K562 (cell line): ENCODE results near the gene DEDD2. TPM values are rescaled to one million over a fixed set of nuclear protein-coding genes. Genes with fewer than 3 reads are reported as not detected.

Experiments used
- C11orf30 ChIP-seq: fragments of 450-650 bp; IDR thresholded peaks from 2 replicates; pipeline ENCODE4 v1.6.1; 2016; ENCODE audit warnings: low read depth, mild to moderate bottlenecking
- CBX1 ChIP-seq: sonication (generic); IDR thresholded peaks from 2 replicates; pipeline ENCODE4 v1.6.1; 2016; ENCODE audit warnings: antibody characterized with exemption, low read depth, mild to moderate bottlenecking
- FOXA3 ChIP-seq, 2 experiments: fragments of 450-650 bp in 1 of 2; sonication (generic) in 1 of 2; formaldehyde crosslinking; IDR thresholded peaks in 1 of 2; conservative IDR thresholded peaks in 1 of 2; 2 replicates each; pipeline versions ENCODE4 v1.4.0 to v1.8.0; 2020 to 2022; ENCODE audit warnings: mild to moderate bottlenecking in 2 of 2, missing genetic modification reagents in 1 of 2
- MXI1 ChIP-seq: IDR thresholded peaks from 2 replicates; pipeline ENCODE4 v1.6.1; 2011; ENCODE audit warnings: low read depth, mild to moderate bottlenecking, improper control_type of control experiment, low read length
- YBX1 ChIP-seq: fragments of 450-650 bp; IDR thresholded peaks from 2 replicates; pipeline ENCODE4 v1.7.1; 2016; ENCODE audit warnings: mild to moderate bottlenecking
- ZNF347 ChIP-seq: fragments of 450-650 bp; formaldehyde crosslinking; IDR thresholded peaks from 2 replicates; pipeline ENCODE4 v1.4.0; 2020; ENCODE audit warnings: low read depth, mild to moderate bottlenecking, moderate library complexity
- ZNF75A ChIP-seq: fragments of 450-650 bp; formaldehyde crosslinking; IDR thresholded peaks from 2 replicates; pipeline ENCODE4 v1.4.0; 2020; ENCODE audit warnings: mild to moderate bottlenecking
- polyA plus RNA-seq, 8 experiments: library from polyadenylated mRNA; depleted of rRNA in 4 of 8; stranded (reverse) in 5 of 8; unstranded in 3 of 8; fragments of >200 nt; fragmentation: Nextera tagmentation in 2 of 8; fragmentation: Illumina TruSeq in 1 of 8; extraction: Ambion mirVana in 2 of 8; extraction: Trizol in 1 of 8; gene quantifications; 2 replicates each; pipeline versions ENCODE4 v1.2.1 to v1.2.3, GENCODE V29; 2011 to 2014; ENCODE audit warnings: inconsistent platforms in 1 of 8, missing spikeins in 1 of 8
- total RNA-seq, 7 experiments: library from RNA; depleted of rRNA in 6 of 7; stranded (reverse); fragments of >200 nt in 6 of 7; fragmentation: Illumina TruSeq in 2 of 7; extraction: Trizol in 2 of 7; gene quantifications; 2 replicates each; pipeline versions ENCODE4 v1.2.1 to v1.2.3, GENCODE V29; 2011 to 2021; ENCODE audit warnings: low replicate concordance in 1 of 7
- TF ChIP-seq, protein P1 (sequence below): IDR thresholded peaks from 3 replicates; pipeline ENCODE4 v1.6.1; 2011; ENCODE audit warnings: borderline replicate concordance, mild to moderate bottlenecking; ENCODE audit not compliant: insufficient read length, insufficient read depth
- TF ChIP-seq, protein P2 (sequence below): fragments of 250-450 bp; sonication (Bioruptor Pico); IDR thresholded peaks from 2 replicates; pipeline ENCODE4 v1.8.0; 2021; ENCODE audit warnings: moderate library complexity, mild to moderate bottlenecking, inconsistent platforms
- TF ChIP-seq, protein P3 (sequence below): sonication (generic); formaldehyde crosslinking; IDR thresholded peaks from 2 replicates; pipeline ENCODE4 v1.8.0; 2022; ENCODE audit warnings: missing genetic modification reagents, mild to moderate bottlenecking, borderline replicate concordance
- TF ChIP-seq, protein P4 (sequence below): fragments of 450-650 bp; IDR thresholded peaks from 2 replicates; pipeline ENCODE4 v1.6.1; 2016; ENCODE audit warnings: low read depth
- TF ChIP-seq, protein P5 (sequence below): fragments of 450-650 bp; formaldehyde crosslinking; IDR thresholded peaks from 2 replicates; pipeline ENCODE4 v1.4.0; 2022; ENCODE audit warnings: missing genetic modification characterization

The DEDD2 gene
- total and polyA plus RNA-seq, 9 of the 15 experiments (the other 6 are each of a cell fraction or from before 2014, with no cell fraction given): 4.3 to 43.0 (median 29.2) TPM

DNA sequence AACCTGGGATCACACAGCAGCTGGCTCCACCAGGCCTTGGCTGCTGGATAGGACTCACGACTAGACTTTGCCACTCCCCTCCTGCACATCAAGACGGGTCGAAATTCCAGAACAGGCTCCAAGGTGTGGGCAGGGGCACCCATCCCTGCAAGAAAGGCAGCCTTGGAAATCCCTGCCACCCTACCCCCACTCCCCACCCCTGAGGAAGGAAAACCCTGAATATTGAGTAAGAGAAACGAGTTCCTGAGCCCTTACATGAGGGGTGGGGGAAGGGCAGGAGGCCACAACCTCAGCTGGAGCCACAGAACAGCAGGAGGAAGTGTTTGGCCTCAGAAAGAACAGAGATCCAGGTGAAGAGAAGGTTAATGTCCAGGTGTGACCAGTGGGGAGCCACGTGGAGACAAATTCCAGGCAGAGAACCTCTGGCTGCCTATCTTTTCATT, 20.1 kb downstream of the DEDD2 start (continued):
- TF ChIP-seq, protein P1, sequence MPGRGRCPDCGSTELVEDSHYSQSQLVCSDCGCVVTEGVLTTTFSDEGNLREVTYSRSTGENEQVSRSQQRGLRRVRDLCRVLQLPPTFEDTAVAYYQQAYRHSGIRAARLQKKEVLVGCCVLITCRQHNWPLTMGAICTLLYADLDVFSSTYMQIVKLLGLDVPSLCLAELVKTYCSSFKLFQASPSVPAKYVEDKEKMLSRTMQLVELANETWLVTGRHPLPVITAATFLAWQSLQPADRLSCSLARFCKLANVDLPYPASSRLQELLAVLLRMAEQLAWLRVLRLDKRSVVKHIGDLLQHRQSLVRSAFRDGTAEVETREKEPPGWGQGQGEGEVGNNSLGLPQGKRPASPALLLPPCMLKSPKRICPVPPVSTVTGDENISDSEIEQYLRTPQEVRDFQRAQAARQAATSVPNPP: no peak
- TF ChIP-seq, protein P2, sequence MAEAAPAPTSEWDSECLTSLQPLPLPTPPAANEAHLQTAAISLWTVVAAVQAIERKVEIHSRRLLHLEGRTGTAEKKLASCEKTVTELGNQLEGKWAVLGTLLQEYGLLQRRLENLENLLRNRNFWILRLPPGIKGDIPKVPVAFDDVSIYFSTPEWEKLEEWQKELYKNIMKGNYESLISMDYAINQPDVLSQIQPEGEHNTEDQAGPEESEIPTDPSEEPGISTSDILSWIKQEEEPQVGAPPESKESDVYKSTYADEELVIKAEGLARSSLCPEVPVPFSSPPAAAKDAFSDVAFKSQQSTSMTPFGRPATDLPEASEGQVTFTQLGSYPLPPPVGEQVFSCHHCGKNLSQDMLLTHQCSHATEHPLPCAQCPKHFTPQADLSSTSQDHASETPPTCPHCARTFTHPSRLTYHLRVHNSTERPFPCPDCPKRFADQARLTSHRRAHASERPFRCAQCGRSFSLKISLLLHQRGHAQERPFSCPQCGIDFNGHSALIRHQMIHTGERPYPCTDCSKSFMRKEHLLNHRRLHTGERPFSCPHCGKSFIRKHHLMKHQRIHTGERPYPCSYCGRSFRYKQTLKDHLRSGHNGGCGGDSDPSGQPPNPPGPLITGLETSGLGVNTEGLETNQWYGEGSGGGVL: no peak
- TF ChIP-seq CBX1 (no peak), MXI1 (no peak), ZNF75A (CRISPR knock-in tag) (no peak), YBX1 (no peak), FOXA3 (CRISPR knock-in tag; conservative IDR thresholded peaks at IDR 0.05 in 1 of 2, IDR thresholded peaks at IDR 0.05 in 1 of 2) (no peak), C11orf30 (no peak), ZNF347 (CRISPR knock-in tag) (no peak)
- TF ChIP-seq, protein P3, sequence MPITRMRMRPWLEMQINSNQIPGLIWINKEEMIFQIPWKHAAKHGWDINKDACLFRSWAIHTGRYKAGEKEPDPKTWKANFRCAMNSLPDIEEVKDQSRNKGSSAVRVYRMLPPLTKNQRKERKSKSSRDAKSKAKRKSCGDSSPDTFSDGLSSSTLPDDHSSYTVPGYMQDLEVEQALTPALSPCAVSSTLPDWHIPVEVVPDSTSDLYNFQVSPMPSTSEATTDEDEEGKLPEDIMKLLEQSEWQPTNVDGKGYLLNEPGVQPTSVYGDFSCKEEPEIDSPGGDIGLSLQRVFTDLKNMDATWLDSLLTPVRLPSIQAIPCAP (CRISPR knock-in tag): no peak
- TF ChIP-seq, protein P4, sequence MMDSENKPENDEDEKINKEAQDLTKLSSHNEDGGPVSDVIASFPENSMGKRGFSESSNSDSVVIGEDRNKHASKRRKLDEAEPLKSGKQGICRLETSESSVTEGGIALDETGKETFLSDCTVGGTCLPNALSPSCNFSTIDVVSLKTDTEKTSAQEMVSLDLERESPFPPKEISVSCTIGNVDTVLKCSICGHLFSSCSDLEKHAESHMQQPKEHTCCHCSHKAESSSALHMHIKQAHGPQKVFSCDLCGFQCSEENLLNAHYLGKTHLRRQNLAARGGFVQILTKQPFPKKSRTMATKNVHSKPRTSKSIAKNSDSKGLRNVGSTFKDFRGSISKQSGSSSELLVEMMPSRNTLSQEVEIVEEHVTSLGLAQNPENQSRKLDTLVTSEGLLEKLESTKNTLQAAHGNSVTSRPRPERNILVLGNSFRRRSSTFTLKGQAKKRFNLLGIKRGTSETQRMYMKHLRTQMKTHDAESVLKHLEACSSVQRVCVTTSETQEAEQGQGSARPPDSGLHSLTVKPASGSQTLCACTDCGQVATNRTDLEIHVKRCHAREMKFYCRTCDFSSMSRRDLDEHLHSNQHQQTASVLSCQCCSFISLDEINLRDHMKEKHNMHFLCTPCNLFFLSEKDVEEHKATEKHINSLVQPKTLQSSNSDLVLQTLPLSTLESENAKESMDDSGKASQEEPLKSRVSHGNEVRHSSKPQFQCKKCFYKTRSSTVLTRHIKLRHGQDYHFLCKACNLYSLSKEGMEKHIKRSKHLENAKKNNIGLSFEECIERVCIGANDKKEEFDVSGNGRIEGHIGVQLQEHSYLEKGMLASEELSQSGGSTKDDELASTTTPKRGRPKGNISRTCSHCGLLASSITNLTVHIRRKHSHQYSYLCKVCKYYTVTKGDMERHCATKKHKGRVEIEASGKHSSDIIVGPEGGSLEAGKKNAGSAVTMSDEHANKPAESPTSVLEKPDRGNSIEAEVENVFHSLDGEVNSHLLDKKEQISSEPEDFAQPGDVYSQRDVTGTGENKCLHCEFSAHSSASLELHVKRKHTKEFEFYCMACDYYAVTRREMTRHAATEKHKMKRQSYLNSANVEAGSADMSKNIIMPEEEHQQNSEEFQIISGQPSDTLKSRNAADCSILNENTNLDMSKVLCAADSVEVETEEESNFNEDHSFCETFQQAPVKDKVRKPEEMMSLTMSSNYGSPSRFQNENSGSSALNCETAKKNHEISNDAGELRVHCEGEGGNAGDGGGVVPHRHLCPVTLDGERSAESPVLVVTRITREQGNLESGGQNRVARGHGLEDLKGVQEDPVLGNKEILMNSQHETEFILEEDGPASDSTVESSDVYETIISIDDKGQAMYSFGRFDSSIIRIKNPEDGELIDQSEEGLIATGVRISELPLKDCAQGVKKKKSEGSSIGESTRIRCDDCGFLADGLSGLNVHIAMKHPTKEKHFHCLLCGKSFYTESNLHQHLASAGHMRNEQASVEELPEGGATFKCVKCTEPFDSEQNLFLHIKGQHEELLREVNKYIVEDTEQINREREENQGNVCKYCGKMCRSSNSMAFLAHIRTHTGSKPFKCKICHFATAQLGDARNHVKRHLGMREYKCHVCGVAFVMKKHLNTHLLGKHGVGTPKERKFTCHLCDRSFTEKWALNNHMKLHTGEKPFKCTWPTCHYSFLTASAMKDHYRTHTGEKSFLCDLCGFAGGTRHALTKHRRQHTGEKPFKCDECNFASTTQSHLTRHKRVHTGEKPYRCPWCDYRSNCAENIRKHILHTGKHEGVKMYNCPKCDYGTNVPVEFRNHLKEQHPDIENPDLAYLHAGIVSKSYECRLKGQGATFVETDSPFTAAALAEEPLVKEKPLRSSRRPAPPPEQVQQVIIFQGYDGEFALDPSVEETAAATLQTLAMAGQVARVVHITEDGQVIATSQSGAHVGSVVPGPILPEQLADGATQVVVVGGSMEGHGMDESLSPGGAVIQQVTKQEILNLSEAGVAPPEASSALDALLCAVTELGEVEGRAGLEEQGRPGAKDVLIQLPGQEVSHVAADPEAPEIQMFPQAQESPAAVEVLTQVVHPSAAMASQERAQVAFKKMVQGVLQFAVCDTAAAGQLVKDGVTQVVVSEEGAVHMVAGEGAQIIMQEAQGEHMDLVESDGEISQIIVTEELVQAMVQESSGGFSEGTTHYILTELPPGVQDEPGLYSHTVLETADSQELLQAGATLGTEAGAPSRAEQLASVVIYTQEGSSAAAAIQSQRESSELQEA: no peak
- TF ChIP-seq, protein P5, sequence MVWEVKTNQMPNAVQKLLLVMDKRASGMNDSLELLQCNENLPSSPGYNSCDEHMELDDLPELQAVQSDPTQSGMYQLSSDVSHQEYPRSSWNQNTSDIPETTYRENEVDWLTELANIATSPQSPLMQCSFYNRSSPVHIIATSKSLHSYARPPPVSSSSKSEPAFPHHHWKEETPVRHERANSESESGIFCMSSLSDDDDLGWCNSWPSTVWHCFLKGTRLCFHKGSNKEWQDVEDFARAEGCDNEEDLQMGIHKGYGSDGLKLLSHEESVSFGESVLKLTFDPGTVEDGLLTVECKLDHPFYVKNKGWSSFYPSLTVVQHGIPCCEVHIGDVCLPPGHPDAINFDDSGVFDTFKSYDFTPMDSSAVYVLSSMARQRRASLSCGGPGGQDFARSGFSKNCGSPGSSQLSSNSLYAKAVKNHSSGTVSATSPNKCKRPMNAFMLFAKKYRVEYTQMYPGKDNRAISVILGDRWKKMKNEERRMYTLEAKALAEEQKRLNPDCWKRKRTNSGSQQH (CRISPR knock-in tag): no peak
- TF ChIP-seq, all 486 proteins: peak for 0
